GM12891 (cell line): ENCODE data around the gene FSTL5.

Source experiments
- PAX5 ChIP-seq: IDR thresholded peaks from 2 replicates; pipeline ENCODE4 v1.6.1; 2011; ENCODE audit warnings: low read length, moderate library complexity, mild to moderate bottlenecking; ENCODE audit not compliant: insufficient read depth, severe bottlenecking
- POLR2A ChIP-seq: IDR thresholded peaks from 2 replicates; pipeline ENCODE4 v1.6.1; 2011; ENCODE audit warnings: low read depth, low read length, control low read depth
- POLR2AphosphoS5 ChIP-seq: IDR thresholded peaks from 2 replicates; pipeline ENCODE4 v1.6.1; 2011; ENCODE audit warnings: low read depth, low read length, control low read depth
- POU2F2 ChIP-seq: IDR thresholded peaks from 2 replicates; pipeline ENCODE4 v1.6.1; 2011; ENCODE audit warnings: low read depth, mild to moderate bottlenecking, control low read depth, low read length, moderate library complexity
- SPI1 ChIP-seq: IDR thresholded peaks from 2 replicates; pipeline ENCODE4 v1.6.1; 2011; ENCODE audit warnings: low read depth, low read length, control low read depth
- TAF1 ChIP-seq: IDR thresholded peaks from 2 replicates; pipeline ENCODE4 v1.6.1; 2011; ENCODE audit warnings: low read depth, low read length, control low read depth

DNA sequence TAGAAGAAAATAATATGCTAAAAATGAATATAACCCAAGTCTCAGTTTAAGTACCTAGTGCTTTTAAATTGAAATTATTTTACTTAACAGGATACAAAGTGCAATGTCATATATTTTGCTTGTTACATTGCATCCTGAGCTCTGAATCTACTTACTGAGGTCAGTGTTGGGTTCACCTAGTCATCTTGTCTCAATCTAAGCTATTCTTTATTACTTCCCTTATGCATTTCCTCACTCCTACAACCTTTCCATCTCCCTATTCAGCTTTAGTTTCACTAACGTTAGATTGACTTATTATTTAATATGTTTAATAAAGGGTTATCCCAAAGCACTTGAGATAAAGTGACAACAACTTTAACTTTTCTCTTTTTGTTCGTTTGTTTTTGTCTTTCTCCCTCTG is 483.7 kb downstream of the FSTL5 start:
- TF ChIP-seq POLR2AphosphoS5 (no peak), POLR2A (no peak), TAF1 (no peak), PAX5 (no peak), POU2F2 (no peak), SPI1 (no peak)
